ENCODE data around the gene WDR86.
A peak's percentile ranks its signal among the peaks of the same experiment; 100 is the strongest.

WDR86 gene

GRCh38 chr7:151440799-151441445 is 31.1 kb upstream of the WDR86 start:
- Histone ChIP-seq H3K27ac (ENCODE audit: insufficient read depth, low read depth, low read length, poor library complexity, severe bottlenecking) (no peak overlapping the region), H3K4me3 (ENCODE audit: insufficient read depth, low read depth, low read length) (no peak overlapping the region), H3K27me3 (ENCODE audit: control insufficient read depth, insufficient read depth, low read length, poor library complexity, severe bottlenecking) (peaks cover 34% of the 10 kb centered on the region), H3K36me3 (ENCODE audit: control insufficient read depth, insufficient read depth, low read length) (no peaks in the 10 kb centered on the region), H3K4me1 (ENCODE audit: control insufficient read depth, insufficient read depth, low read length) (no peaks in the 10 kb centered on the region), H3K9me3 (ENCODE audit: control insufficient read depth, low read length) (no peaks in the 10 kb centered on the region)
- 70 to 74% methylated on average over 7 to 10 of the region's 10 CpGs for WGBS, 2 experiments

- Histone ChIP-seq H3K4me3 (ENCODE audit: insufficient read depth, low read depth, low read length) (peak within 1 kb of the TSS; percentile 50), H3K27ac (ENCODE audit: insufficient read depth, low read depth, low read length, poor library complexity, severe bottlenecking) (no peak within 1 kb of the TSS), H3K4me1 (ENCODE audit: control insufficient read depth, insufficient read depth, low read length) (no peaks in the 10 kb centered on the region), H3K27me3 (ENCODE audit: control insufficient read depth, insufficient read depth, low read length, poor library complexity, severe bottlenecking) (peaks cover 34% of the 10 kb centered on the region), H3K9me3 (ENCODE audit: control insufficient read depth, low read length) (no peaks in the 10 kb centered on the region), H3K36me3 (ENCODE audit: control insufficient read depth, insufficient read depth, low read length) (no peaks in the 10 kb centered on the region)
- 3% methylated on average over 49 to 50 of the region's 51 CpGs for WGBS, 2 experiments
These were observed 30.3 kb upstream of the WDR86 start, which contains the start of gene CRYGN for GRCh38 chr7:151439855-151440798. Gene CRYGN, minus strand, starts transcription at chr7:151440141. Its CDS starts 224 bp downstream, at chr7:151439917.

- H3K27me3 ChIP-seq (ENCODE audit: control insufficient read depth, insufficient read depth, low read length, poor library complexity, severe bottlenecking) = peaks cover 34% of the 10 kb centered on the region
- peak overlapping the region; percentile 50 for H3K4me3 ChIP-seq (ENCODE audit: insufficient read depth, low read depth, low read length)
- H3K4me1 ChIP-seq (ENCODE audit: control insufficient read depth, insufficient read depth, low read length) = no peaks in the 10 kb centered on the region
- WGBS, 2 experiments = 94 to 95% methylated on average over 17 of the region's 17 CpGs
- H3K27ac ChIP-seq (ENCODE audit: insufficient read depth, low read depth, low read length, poor library complexity, severe bottlenecking) = no peak overlapping the region
- no peaks in the 10 kb centered on the region for H3K36me3 ChIP-seq (ENCODE audit: control insufficient read depth, insufficient read depth, low read length)
- H3K9me3 ChIP-seq (ENCODE audit: control insufficient read depth, low read length) = no peaks in the 10 kb centered on the region
These were observed 29.2 kb upstream of the WDR86 start for GRCh38 chr7:151438864-151439601.

GRCh38 chr7:151437866-151438516 is 28.2 kb upstream of the WDR86 start:
- peaks cover 34% of the 10 kb centered on the region for H3K27me3 ChIP-seq (ENCODE audit: control insufficient read depth, insufficient read depth, low read length, poor library complexity, severe bottlenecking)
- no peaks in the 10 kb centered on the region for H3K4me1 ChIP-seq (ENCODE audit: control insufficient read depth, insufficient read depth, low read length)
- no peak overlapping the region for H3K4me3 ChIP-seq (ENCODE audit: insufficient read depth, low read depth, low read length)
- 90% methylated on average over 23 of the region's 23 CpGs for WGBS, 2 experiments
- H3K9me3 ChIP-seq (ENCODE audit: control insufficient read depth, low read length) = no peaks in the 10 kb centered on the region
- no peak overlapping the region for H3K27ac ChIP-seq (ENCODE audit: insufficient read depth, low read depth, low read length, poor library complexity, severe bottlenecking)
- H3K36me3 ChIP-seq (ENCODE audit: control insufficient read depth, insufficient read depth, low read length) = no peaks in the 10 kb centered on the region

- no peaks in the 10 kb centered on the region for H3K36me3 ChIP-seq (ENCODE audit: control insufficient read depth, insufficient read depth, low read length)
- H3K4me3 ChIP-seq (ENCODE audit: insufficient read depth, low read depth, low read length) = no peak overlapping the region
- H3K27me3 ChIP-seq (ENCODE audit: control insufficient read depth, insufficient read depth, low read length, poor library complexity, severe bottlenecking) = peaks cover 34% of the 10 kb centered on the region
- WGBS, 2 experiments = 91 to 93% methylated on average over 13 of the region's 13 CpGs
- no peak overlapping the region for H3K27ac ChIP-seq (ENCODE audit: insufficient read depth, low read depth, low read length, poor library complexity, severe bottlenecking)
- H3K9me3 ChIP-seq (ENCODE audit: control insufficient read depth, low read length) = no peaks in the 10 kb centered on the region
- H3K4me1 ChIP-seq (ENCODE audit: control insufficient read depth, insufficient read depth, low read length) = no peaks in the 10 kb centered on the region
These were observed 27.3 kb upstream of the WDR86 start for GRCh38 chr7:151437159-151437553.

GRCh38 chr7:151436446-151437158 is 26.8 kb upstream of the WDR86 start:
- 78 to 85% methylated on average over 9 of the region's 9 CpGs for WGBS, 2 experiments
- H3K4me1 ChIP-seq (ENCODE audit: control insufficient read depth, insufficient read depth, low read length) = no peaks in the 10 kb centered on the region
- no peaks in the 10 kb centered on the region for H3K36me3 ChIP-seq (ENCODE audit: control insufficient read depth, insufficient read depth, low read length)
- H3K4me3 ChIP-seq (ENCODE audit: insufficient read depth, low read depth, low read length) = no peak overlapping the region
- H3K27me3 ChIP-seq (ENCODE audit: control insufficient read depth, insufficient read depth, low read length, poor library complexity, severe bottlenecking) = peaks cover 34% of the 10 kb centered on the region
- H3K27ac ChIP-seq (ENCODE audit: insufficient read depth, low read depth, low read length, poor library complexity, severe bottlenecking) = no peak overlapping the region
- no peaks in the 10 kb centered on the region for H3K9me3 ChIP-seq (ENCODE audit: control insufficient read depth, low read length)

- peaks cover 31% of the 10 kb centered on the region for H3K27me3 ChIP-seq (ENCODE audit: control insufficient read depth, insufficient read depth, low read length, poor library complexity, severe bottlenecking)
- H3K27ac ChIP-seq (ENCODE audit: insufficient read depth, low read depth, low read length, poor library complexity, severe bottlenecking) = no peak overlapping the region
- no peaks in the 10 kb centered on the region for H3K36me3 ChIP-seq (ENCODE audit: control insufficient read depth, insufficient read depth, low read length)
- WGBS, 2 experiments = 93 to 97% methylated on average over 15 of the region's 15 CpGs
- no peak overlapping the region for H3K4me3 ChIP-seq (ENCODE audit: insufficient read depth, low read depth, low read length)
- H3K9me3 ChIP-seq (ENCODE audit: control insufficient read depth, low read length) = no peaks in the 10 kb centered on the region
- no peaks in the 10 kb centered on the region for H3K4me1 ChIP-seq (ENCODE audit: control insufficient read depth, insufficient read depth, low read length)
These were observed 26.1 kb upstream of the WDR86 start for GRCh38 chr7:151435971-151436370.

GRCh38 chr7:151435103-151435916 is 25.5 kb upstream of the WDR86 start:
- 93 to 95% methylated on average over 20 of the region's 20 CpGs for WGBS, 2 experiments
- Histone ChIP-seq H3K4me3 (ENCODE audit: insufficient read depth, low read depth, low read length) (no peak overlapping the region), H3K9me3 (ENCODE audit: control insufficient read depth, low read length) (no peaks in the 10 kb centered on the region), H3K36me3 (ENCODE audit: control insufficient read depth, insufficient read depth, low read length) (no peaks in the 10 kb centered on the region), H3K27ac (ENCODE audit: insufficient read depth, low read depth, low read length, poor library complexity, severe bottlenecking) (no peak overlapping the region), H3K4me1 (ENCODE audit: control insufficient read depth, insufficient read depth, low read length) (no peaks in the 10 kb centered on the region), H3K27me3 (ENCODE audit: control insufficient read depth, insufficient read depth, low read length, poor library complexity, severe bottlenecking) (peaks cover 24% of the 10 kb centered on the region)

GRCh38 chr7:151434549-151434948 is 24.7 kb upstream of the WDR86 start:
- Histone ChIP-seq H3K27ac (ENCODE audit: insufficient read depth, low read depth, low read length, poor library complexity, severe bottlenecking) (no peak overlapping the region), H3K27me3 (ENCODE audit: control insufficient read depth, insufficient read depth, low read length, poor library complexity, severe bottlenecking) (peaks cover 17% of the 10 kb centered on the region), H3K9me3 (ENCODE audit: control insufficient read depth, low read length) (no peaks in the 10 kb centered on the region), H3K4me3 (ENCODE audit: insufficient read depth, low read depth, low read length) (no peak overlapping the region), H3K4me1 (ENCODE audit: control insufficient read depth, insufficient read depth, low read length) (peaks cover 5% of the 10 kb centered on the region), H3K36me3 (ENCODE audit: control insufficient read depth, insufficient read depth, low read length) (no peaks in the 10 kb centered on the region)
- WGBS, 2 experiments = 92 to 94% methylated on average over 3 to 4 of the region's 4 CpGs

All from ectodermal cell (in vitro differentiated cells).